Measurements from ENCODE around the gene OR2F2. TPM values are rescaled to one million over a fixed set of nuclear protein-coding genes. Genes with fewer than 3 reads are reported as not detected.

The OR2F2 gene
- not detected for total RNA-seq

DNA sequence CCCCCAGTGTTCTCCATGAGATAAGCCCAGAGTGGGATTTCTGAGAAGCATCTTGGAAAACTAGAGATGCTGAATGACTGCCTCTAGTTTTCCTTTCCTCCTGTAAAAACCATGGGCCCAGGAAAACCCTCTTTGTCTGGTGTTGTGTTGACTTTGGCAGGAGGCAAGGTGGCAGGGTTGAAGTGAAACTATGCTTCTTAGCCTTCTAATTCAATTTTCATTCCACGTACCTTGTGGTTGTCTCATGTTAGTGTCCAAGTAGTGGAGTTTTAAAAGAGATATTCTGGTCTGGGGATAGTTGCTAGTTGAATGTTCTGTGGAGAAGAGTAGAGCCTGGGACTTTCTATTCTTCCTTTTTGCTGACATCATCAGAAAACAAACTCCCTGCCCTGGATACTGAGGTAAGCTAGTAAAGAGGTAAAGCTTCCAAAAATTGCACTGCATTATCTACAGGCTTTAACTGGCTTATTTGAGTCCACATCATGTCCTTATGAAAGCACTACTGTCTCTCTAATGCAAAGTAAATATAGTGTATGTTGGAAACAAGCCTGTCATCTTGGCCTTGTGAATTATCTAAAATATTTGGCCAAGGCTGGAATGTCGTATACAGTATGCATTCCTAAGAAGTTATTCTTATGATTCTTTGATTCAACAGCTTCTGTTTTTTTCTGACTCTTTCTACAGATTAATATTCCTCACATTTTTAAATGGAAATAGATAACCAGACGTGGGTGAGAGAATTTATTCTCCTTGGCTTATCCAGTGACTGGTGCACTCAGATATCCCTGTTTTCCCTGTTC, at the start of gene OR2F2:
OR2F2 (plus strand) TSS at position 708 of the 800 bp plus-strand sequence; CDS start at position 708, 0 bp downstream.

GRCh38 chr7:143901668-143902331, 33.2 kb upstream of the OR2F2 start, which contains the start of gene TCAF1:
Gene TCAF1 (minus strand): TSS chr7:143902176. CDS start chr7:143876608, 25,568 bp downstream.

DNA sequence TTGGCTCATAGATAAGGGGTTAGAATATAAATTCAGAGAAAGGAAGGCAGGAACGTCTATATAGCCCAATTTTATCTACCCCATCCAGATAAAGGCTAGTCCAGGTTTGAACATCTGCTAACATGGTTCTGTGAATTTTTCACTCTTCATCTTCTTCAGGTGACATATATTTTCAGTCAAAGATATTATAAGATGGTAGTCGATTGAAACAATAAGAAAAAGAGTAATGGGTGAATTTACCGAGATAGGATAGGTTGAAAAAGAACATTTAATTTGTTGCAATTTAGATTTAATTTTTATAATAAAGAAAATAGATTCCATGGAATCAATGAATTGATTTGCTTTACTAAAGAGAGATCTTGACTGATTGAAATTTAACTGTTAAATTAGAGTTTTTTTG, 19.5 kb downstream of the OR2F2 start, which contains the start of gene OR2F1:
OR2F1 (plus strand) TSS at position 301 of the 400 bp plus-strand sequence. CDS start 5,127 bp downstream, outside the sequence.

Other genes starting within 250 kb of the OR2F2 start
- 0.64 TPM for gene CTAGE6, start 177.5 kb upstream of the OR2F2 start, total RNA-seq
- gene TCAF1, start 33.1 kb upstream of the OR2F2 start, total RNA-seq = 66.9 TPM
- gene OR2F1, start 19.6 kb downstream of the OR2F2 start, total RNA-seq = not detected
- gene OR6B1, start 65.1 kb downstream of the OR2F2 start, total RNA-seq = not detected
- gene OR2A5, start 113.7 kb downstream of the OR2F2 start, total RNA-seq = not detected
- not detected for gene OR2A25, start 134.6 kb downstream of the OR2F2 start, total RNA-seq
- gene OR2A12, start 151.0 kb downstream of the OR2F2 start, total RNA-seq = not detected
- not detected for gene OR2A2, start 174.3 kb downstream of the OR2F2 start, total RNA-seq
- gene OR2A14, start 187.9 kb downstream of the OR2F2 start, total RNA-seq = not detected
- 5.3 TPM for gene CTAGE4, start 248.2 kb downstream of the OR2F2 start, total RNA-seq

Measured in metanephros (tissue), 1 donor.